ENCODE measurements around the gene SWAP70. TPM values are rescaled to one million over a fixed set of nuclear protein-coding genes. Genes with fewer than 3 reads are reported as not detected.

Gene SWAP70
- total and polyA plus RNA-seq, 2 donors (not counting 1 experiment from before 2014, with no cell fraction given): 45.1 to 74.4 TPM

GRCh38 chr11:9758637-9759518 is 95.0 kb downstream of the SWAP70 start:
- H3K36me3 ChIP-seq (ENCODE audit: control insufficient read depth, insufficient read depth, low read length): no peaks in the 10 kb centered on the region
- no peaks in the 10 kb centered on the region for H4K20me1 ChIP-seq (ENCODE audit: control insufficient read depth, extremely low read depth, insufficient read depth, low read length)
- H3K9me3 ChIP-seq (ENCODE audit: control insufficient read depth, insufficient read depth, low read depth, low read length): no peaks in the 10 kb centered on the region
- H3K4me1 ChIP-seq (ENCODE audit: control insufficient read depth, extremely low read depth, insufficient read depth, low read length): peaks cover 45% of the 10 kb centered on the region
- no peaks in the 10 kb centered on the region for H3K79me2 ChIP-seq (ENCODE audit: control insufficient read depth, insufficient read depth, low read length)
- peak overlapping the region; percentile 85 for H3K4me2 ChIP-seq (ENCODE audit: extremely low read depth, insufficient read depth, low read length)
- DNase-seq (ENCODE audit: low read depth in 2 of 2): peak; percentile 72 to 78
- peak overlapping the region; percentile 28 to 67 (median 44) for H3K4me3 ChIP-seq (replicated peaks in 1 of 4; ENCODE audit: control extremely low read depth in 1 of 4, insufficient read depth in 1 of 4, low read depth in 3 of 4, low read length in 4 of 4)
- H3K27me3 ChIP-seq (ENCODE audit: control insufficient read depth, insufficient read depth, low read length): no peaks in the 10 kb centered on the region
- peak overlapping the region; percentile 35 for H2AFZ ChIP-seq (ENCODE audit: low read length)
- H3K27ac ChIP-seq (ENCODE audit: insufficient read depth, low read length): peak overlapping the region; percentile 92
- TF ChIP-seq, protein P1, sequence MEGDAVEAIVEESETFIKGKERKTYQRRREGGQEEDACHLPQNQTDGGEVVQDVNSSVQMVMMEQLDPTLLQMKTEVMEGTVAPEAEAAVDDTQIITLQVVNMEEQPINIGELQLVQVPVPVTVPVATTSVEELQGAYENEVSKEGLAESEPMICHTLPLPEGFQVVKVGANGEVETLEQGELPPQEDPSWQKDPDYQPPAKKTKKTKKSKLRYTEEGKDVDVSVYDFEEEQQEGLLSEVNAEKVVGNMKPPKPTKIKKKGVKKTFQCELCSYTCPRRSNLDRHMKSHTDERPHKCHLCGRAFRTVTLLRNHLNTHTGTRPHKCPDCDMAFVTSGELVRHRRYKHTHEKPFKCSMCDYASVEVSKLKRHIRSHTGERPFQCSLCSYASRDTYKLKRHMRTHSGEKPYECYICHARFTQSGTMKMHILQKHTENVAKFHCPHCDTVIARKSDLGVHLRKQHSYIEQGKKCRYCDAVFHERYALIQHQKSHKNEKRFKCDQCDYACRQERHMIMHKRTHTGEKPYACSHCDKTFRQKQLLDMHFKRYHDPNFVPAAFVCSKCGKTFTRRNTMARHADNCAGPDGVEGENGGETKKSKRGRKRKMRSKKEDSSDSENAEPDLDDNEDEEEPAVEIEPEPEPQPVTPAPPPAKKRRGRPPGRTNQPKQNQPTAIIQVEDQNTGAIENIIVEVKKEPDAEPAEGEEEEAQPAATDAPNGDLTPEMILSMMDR (conservative IDR thresholded peaks at IDR 0.05 in 1 of 2, IDR thresholded peaks at IDR 0.05 in 1 of 2; ENCODE audit: low read depth in 1 of 2, low read length in 2 of 2): peak; percentile 10 to 22
- no peak for TF ChIP-seq EZH2 (IDR thresholded peaks at IDR 0.05; ENCODE audit: low read length, missing control alignments)
- H3K9ac ChIP-seq (ENCODE audit: insufficient read depth, low read length): peak overlapping the region; percentile 78

- Histone ChIP-seq H4K20me1 (ENCODE audit: control insufficient read depth, extremely low read depth, insufficient read depth, low read length) (no peaks in the 10 kb centered on the region), H3K27ac (ENCODE audit: insufficient read depth, low read length) (peak overlapping the region; percentile 92), H3K9ac (ENCODE audit: insufficient read depth, low read length) (peak overlapping the region; percentile 78), H2AFZ (ENCODE audit: low read length) (no peak overlapping the region), H3K79me2 (ENCODE audit: control insufficient read depth, insufficient read depth, low read length) (no peaks in the 10 kb centered on the region), H3K4me1 (ENCODE audit: control insufficient read depth, extremely low read depth, insufficient read depth, low read length) (peaks cover 45% of the 10 kb centered on the region), H3K4me3 (replicated peaks in 1 of 4; ENCODE audit: control extremely low read depth in 1 of 4, insufficient read depth in 1 of 4, low read depth in 3 of 4, low read length in 4 of 4) (no peak overlapping the region), H3K4me2 (ENCODE audit: extremely low read depth, insufficient read depth, low read length) (peak overlapping the region; percentile 85), H3K36me3 (ENCODE audit: control insufficient read depth, insufficient read depth, low read length) (no peaks in the 10 kb centered on the region), H3K9me3 (ENCODE audit: control insufficient read depth, insufficient read depth, low read depth, low read length) (no peaks in the 10 kb centered on the region), H3K27me3 (ENCODE audit: control insufficient read depth, insufficient read depth, low read length) (no peaks in the 10 kb centered on the region)
- peak; percentile 99 to 100 for DNase-seq (ENCODE audit: low read depth in 2 of 2)
- no peak for TF ChIP-seq EZH2 (IDR thresholded peaks at IDR 0.05; ENCODE audit: low read length, missing control alignments)
- TF ChIP-seq, protein P1 (conservative IDR thresholded peaks at IDR 0.05 in 1 of 2, IDR thresholded peaks at IDR 0.05 in 1 of 2; ENCODE audit: low read depth in 1 of 2, low read length in 2 of 2): no peak
These were observed 95.8 kb downstream of the SWAP70 start for GRCh38 chr11:9759519-9760192.

DNA sequence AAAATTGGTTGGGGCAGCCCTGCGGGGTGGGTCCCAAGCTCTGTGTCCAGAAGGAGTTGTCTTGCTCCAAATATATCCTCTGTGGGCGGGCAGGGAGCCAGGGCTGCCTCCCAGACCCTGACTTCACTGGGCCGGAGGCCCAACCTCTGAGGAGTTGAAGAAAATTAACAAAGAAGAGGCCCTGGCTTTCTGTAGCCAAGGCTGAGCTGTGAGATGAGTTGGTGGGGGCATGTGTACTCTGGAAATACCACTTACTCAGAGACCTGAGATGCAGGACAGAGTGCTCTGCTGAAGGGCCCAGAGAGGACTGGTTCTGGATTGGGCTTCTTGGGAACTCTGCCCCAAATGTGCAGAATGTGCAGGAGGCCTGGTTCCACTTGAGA is 96.3 kb downstream of the SWAP70 start:
- H3K36me3 ChIP-seq (ENCODE audit: control insufficient read depth, insufficient read depth, low read length): no peaks in the 10 kb centered on the region
- H3K27me3 ChIP-seq (ENCODE audit: control insufficient read depth, insufficient read depth, low read length): no peaks in the 10 kb centered on the region
- DNase-seq (ENCODE audit: low read depth in 2 of 2): peak; percentile 96 to 98
- no peak overlapping the region for H2AFZ ChIP-seq (ENCODE audit: low read length)
- H3K9me3 ChIP-seq (ENCODE audit: control insufficient read depth, insufficient read depth, low read depth, low read length): no peaks in the 10 kb centered on the region
- no peak overlapping the region for H3K4me3 ChIP-seq (replicated peaks in 1 of 4; ENCODE audit: control extremely low read depth in 1 of 4, insufficient read depth in 1 of 4, low read depth in 3 of 4, low read length in 4 of 4)
- H3K4me1 ChIP-seq (ENCODE audit: control insufficient read depth, extremely low read depth, insufficient read depth, low read length): peaks cover 51% of the 10 kb centered on the region
- H3K4me2 ChIP-seq (ENCODE audit: extremely low read depth, insufficient read depth, low read length): no peak overlapping the region
- peak overlapping the region; percentile 40 for H3K9ac ChIP-seq (ENCODE audit: insufficient read depth, low read length)
- peak overlapping the region; percentile 92 for H3K27ac ChIP-seq (ENCODE audit: insufficient read depth, low read length)
- H3K79me2 ChIP-seq (ENCODE audit: control insufficient read depth, insufficient read depth, low read length): no peaks in the 10 kb centered on the region
- no peak for TF ChIP-seq EZH2 (IDR thresholded peaks at IDR 0.05; ENCODE audit: low read length, missing control alignments)
- TF ChIP-seq, protein P1 (conservative IDR thresholded peaks at IDR 0.05 in 1 of 2, IDR thresholded peaks at IDR 0.05 in 1 of 2; ENCODE audit: low read depth in 1 of 2, low read length in 2 of 2): no peak
- H4K20me1 ChIP-seq (ENCODE audit: control insufficient read depth, extremely low read depth, insufficient read depth, low read length): no peaks in the 10 kb centered on the region

Measured in fibroblast of lung (primary cell).